HepG2 (cell line): ENCODE results near the gene C11orf24. TPM values are rescaled to one million over a fixed set of nuclear protein-coding genes. Genes with fewer than 3 reads are reported as not detected.

ENCODE experiments used
- ADNP ChIP-seq: sonication (generic); formaldehyde crosslinking; IDR thresholded peaks from 2 replicates; pipeline ENCODE4 v1.4.0; 2020; ENCODE audit warnings: missing genetic modification reagents
- BRCA1 ChIP-seq: sonication (generic); formaldehyde crosslinking; IDR thresholded peaks from 2 replicates; pipeline ENCODE4 v1.4.0; 2020; ENCODE audit warnings: missing genetic modification reagents
- CTCF ChIP-seq: sonication (generic); formaldehyde crosslinking; IDR thresholded peaks from 2 replicates; pipeline ENCODE4 v1.5.0; 2020; ENCODE audit warnings: mild to moderate bottlenecking, missing genetic modification reagents, moderate library complexity
- ELF1 ChIP-seq: sonication (generic); formaldehyde crosslinking; IDR thresholded peaks from 2 replicates; pipeline ENCODE4 v1.4.0; 2020; ENCODE audit warnings: missing genetic modification reagents
- FOSL1 ChIP-seq: sonication (generic); formaldehyde crosslinking; IDR thresholded peaks from 2 replicates; pipeline ENCODE4 v1.9.0; 2021; ENCODE audit warnings: missing genetic modification reagents, borderline replicate concordance
- FOSL2 ChIP-seq: sonication (generic); formaldehyde crosslinking; IDR thresholded peaks from 2 replicates; pipeline ENCODE4 v1.4.0; 2020; ENCODE audit warnings: missing genetic modification reagents
- GATA4 ChIP-seq: sonication (generic); IDR thresholded peaks from 2 replicates; pipeline ENCODE4 v1.6.1; 2016; ENCODE audit warnings: antibody characterized with exemption, low read depth, borderline replicate concordance
- GATAD2A ChIP-seq: IDR thresholded peaks from 2 replicates; pipeline ENCODE4 v1.6.1; 2016
- HMG20B ChIP-seq: conservative IDR thresholded peaks from 2 replicates; pipeline ENCODE4 v1.6.1; 2016; ENCODE audit warnings: missing genetic modification reagents, missing compliant biosample characterization
- PRDM4 ChIP-seq: sonication (generic); formaldehyde crosslinking; IDR thresholded peaks from 2 replicates; pipeline ENCODE4 v1.9.0; 2021; ENCODE audit warnings: missing genetic modification reagents, borderline replicate concordance
- TARDBP ChIP-seq: sonication (generic); formaldehyde crosslinking; IDR thresholded peaks from 2 replicates; pipeline ENCODE4 v1.8.0; 2022; ENCODE audit warnings: mild to moderate bottlenecking, missing genetic modification reagents
- TEF ChIP-seq: sonication (generic); formaldehyde crosslinking; IDR thresholded peaks from 2 replicates; pipeline ENCODE4 v1.5.0; 2020; ENCODE audit warnings: missing genetic modification reagents
- TMF1 ChIP-seq: sonication (generic); formaldehyde crosslinking; IDR thresholded peaks from 2 replicates; pipeline ENCODE4 v1.8.1; 2022; ENCODE audit warnings: low read depth, missing genetic modification reagents
- TRIM24 ChIP-seq: sonication (generic); formaldehyde crosslinking; IDR thresholded peaks from 2 replicates; pipeline ENCODE4 v1.8.0; 2022; ENCODE audit warnings: mild to moderate bottlenecking, missing genetic modification reagents
- ZFX ChIP-seq: sonication (generic); formaldehyde crosslinking; IDR thresholded peaks from 2 replicates; pipeline ENCODE4 v1.4.0; 2020; ENCODE audit warnings: mild to moderate bottlenecking, low read depth, missing genetic modification reagents, moderate library complexity
- ZNF121 ChIP-seq: sonication (generic); formaldehyde crosslinking; IDR thresholded peaks from 2 replicates; pipeline ENCODE4 v1.5.0; 2020; ENCODE audit warnings: mild to moderate bottlenecking, missing genetic modification reagents
- ZNF263 ChIP-seq: sonication (generic); formaldehyde crosslinking; IDR thresholded peaks from 2 replicates; pipeline ENCODE4 v1.4.0; 2020; ENCODE audit warnings: missing genetic modification reagents
- ZNF414 ChIP-seq: sonication (generic); formaldehyde crosslinking; IDR thresholded peaks from 2 replicates; pipeline ENCODE4 v1.5.0; 2020; ENCODE audit warnings: missing genetic modification reagents
- ZNF687 ChIP-seq: sonication (generic); formaldehyde crosslinking; IDR thresholded peaks from 2 replicates; pipeline ENCODE4 v1.5.1; 2020; ENCODE audit warnings: mild to moderate bottlenecking, missing genetic modification reagents, moderate library complexity
- ZNF782 ChIP-seq: sonication (generic); formaldehyde crosslinking; IDR thresholded peaks from 2 replicates; pipeline ENCODE4 v1.4.0; 2020; ENCODE audit warnings: missing genetic modification reagents, mild to moderate bottlenecking, borderline replicate concordance
- ZSCAN25 ChIP-seq: sonication (generic); formaldehyde crosslinking; IDR thresholded peaks from 2 replicates; pipeline ENCODE4 v1.8.0; 2022; ENCODE audit warnings: mild to moderate bottlenecking, missing genetic modification reagents
- polyA plus RNA-seq, 8 experiments: library from polyadenylated mRNA; depleted of rRNA in 3 of 8; stranded (reverse) in 7 of 8; unstranded in 1 of 8; fragments of >200 nt; fragmentation: Illumina TruSeq in 4 of 8; extraction: Trizol in 4 of 8; gene quantifications; 2 replicates each; pipeline versions ENCODE4 v1.2.1 to v1.2.3, GENCODE V29; 2011 to 2016; ENCODE audit warnings: low read depth in 4 of 8, missing spikeins in 1 of 8, mixed read lengths in 1 of 8; ENCODE audit not compliant: insufficient read depth in 1 of 8
- total RNA-seq, 5 experiments: library from RNA; depleted of rRNA; stranded (reverse); fragments of >200 nt; fragmentation: Illumina TruSeq; extraction: Trizol; gene quantifications; 2 replicates each; pipeline ENCODE4 v1.2.3, GENCODE V29; 2016; ENCODE audit warnings: low read depth in 1 of 5

The C11orf24 gene
- total and polyA plus RNA-seq, 2 of the 13 experiments (the other 11 are each of a cell fraction or from before 2014, with no cell fraction given) = 52.9 to 55.5 TPM

- TF ChIP-seq PRDM4 (CRISPR knock-in tag) = no peak
- peak; percentile 54 for TF ChIP-seq CTCF (CRISPR knock-in tag)
- 0 out of 2 replicates have a peak, but pooled peaks have one; percentile 9 for TF ChIP-seq GATAD2A (CRISPR knock-in tag)
- peak; percentile 10; the same call in 1 of the 2 replicates for TF ChIP-seq ZNF414 (CRISPR knock-in tag)
- TF ChIP-seq HMG20B (CRISPR knock-in tag) = no peak
- no peak for TF ChIP-seq TRIM24 (CRISPR knock-in tag)
- TF ChIP-seq TARDBP (CRISPR knock-in tag) = 0 out of 2 replicates have a peak, but pooled peaks have one; percentile 26
- TF ChIP-seq ZFX = no peak
- peak; percentile 77 for TF ChIP-seq ZSCAN25 (CRISPR knock-in tag)
- no peak for TF ChIP-seq BRCA1
- TF ChIP-seq FOSL2 (CRISPR knock-in tag) = no peak
- no peak for TF ChIP-seq TEF (CRISPR knock-in tag)
- no peak for TF ChIP-seq TMF1 (CRISPR knock-in tag)
- TF ChIP-seq GATA4 = no peak
- TF ChIP-seq ADNP = no peak
- no peak for TF ChIP-seq FOSL1 (CRISPR knock-in tag)
- TF ChIP-seq ZNF121 (CRISPR knock-in tag) = no peak
- TF ChIP-seq ZNF687 = peak; percentile 69
- TF ChIP-seq ZNF782 (CRISPR knock-in tag) = no peak
- TF ChIP-seq ZNF263 (CRISPR knock-in tag) = peak; percentile 79
- no peak for TF ChIP-seq ELF1 (CRISPR knock-in tag)
These were observed 28.5 kb upstream of the C11orf24 start (continued) for GRCh38 chr11:68300076-68300830.
